SKM-1 treated with dmso at 0.1 percent for 144 hours (cell line): ENCODE data around the gene VSIG10.
"Not testable (repeated sequence)": the region's sequence is repeated elsewhere in the genome, so short reads cannot be mapped to it uniquely, and the experiment has no call there.

Source experiments
- DNase-seq: peaks from one replicate; lab custom pipeline; 2025; ENCODE audit not compliant: unreplicated experiment; lab: John Stamatoyannopoulos, UW

Gene VSIG10

GRCh38 chr12:118034429-118035189, 69.2 kb downstream of the VSIG10 start:
- DNase-seq = no peak

- DNase-seq = no peak
These were observed 69.9 kb downstream of the VSIG10 start for GRCh38 chr12:118033902-118034301.

GRCh38 chr12:118033323-118033722, 70.5 kb downstream of the VSIG10 start:
- no peak for DNase-seq

- DNase-seq = no peak
These were observed 71.6 kb downstream of the VSIG10 start for GRCh38 chr12:118032188-118032587.

- no peak for DNase-seq
These were observed 74.6 kb downstream of the VSIG10 start for GRCh38 chr12:118029166-118029565.

- no peak for DNase-seq
These were observed 78.6 kb downstream of the VSIG10 start for GRCh38 chr12:118025168-118025567.

- no peak for DNase-seq
These were observed 80.4 kb downstream of the VSIG10 start for GRCh38 chr12:118023301-118023860.

GRCh38 chr12:118022728-118023109, 81.1 kb downstream of the VSIG10 start:
- no peak for DNase-seq

- not testable (repeated sequence) for DNase-seq
These were observed 81.6 kb downstream of the VSIG10 start for GRCh38 chr12:118022097-118022727.

- DNase-seq = no peak
These were observed 83.8 kb downstream of the VSIG10 start for GRCh38 chr12:118020036-118020435.

GRCh38 chr12:118017926-118018325, 85.9 kb downstream of the VSIG10 start:
- no peak for DNase-seq

- peak; percentile 78 for DNase-seq
These were observed 87.2 kb downstream of the VSIG10 start, which contains the start of gene RFC5 for GRCh38 chr12:118016424-118017264. Gene RFC5, plus strand, starts transcription at chr12:118016703. Its CDS starts 125 bp downstream, at chr12:118016828.

- DNase-seq = no peak
These were observed 87.9 kb downstream of the VSIG10 start for GRCh38 chr12:118015944-118016343.

GRCh38 chr12:118015306-118015705, 88.5 kb downstream of the VSIG10 start:
- no peak for DNase-seq
